ENCODE measurements around the gene CAMTA1.

Gene CAMTA1

GRCh38 chr1:6935911-6936690 is 150.8 kb downstream of the CAMTA1 start:
- no peak for DNase-seq

GRCh38 chr1:6937048-6937447 is 151.8 kb downstream of the CAMTA1 start:
- DNase-seq = no peak

GRCh38 chr1:6939363-6939762 is 154.1 kb downstream of the CAMTA1 start:
- no peak for DNase-seq

GRCh38 chr1:6941786-6942185 is 156.5 kb downstream of the CAMTA1 start:
- DNase-seq = no peak

- DNase-seq = no peak
Observed at GRCh38 chr1:6942990-6943389, 157.7 kb downstream of the CAMTA1 start.

- no peak for DNase-seq
Observed at GRCh38 chr1:6944434-6944833, 159.2 kb downstream of the CAMTA1 start.

GRCh38 chr1:6947952-6948351 is 162.7 kb downstream of the CAMTA1 start:
- DNase-seq = no peak

- no peak for DNase-seq
Observed at GRCh38 chr1:6948416-6948815, 163.2 kb downstream of the CAMTA1 start.

- no peak for DNase-seq
Observed at GRCh38 chr1:6948861-6949260, 163.6 kb downstream of the CAMTA1 start.

GRCh38 chr1:6950001-6950765 is 164.9 kb downstream of the CAMTA1 start:
- no peak for DNase-seq

GRCh38 chr1:6951536-6951935 is 166.3 kb downstream of the CAMTA1 start:
- DNase-seq = no peak

- DNase-seq = no peak
Observed at GRCh38 chr1:6953216-6953615, 168.0 kb downstream of the CAMTA1 start.

GRCh38 chr1:6953907-6954364 is 168.7 kb downstream of the CAMTA1 start:
- no peak for DNase-seq

- no peak for DNase-seq
Observed at GRCh38 chr1:6954591-6954990, 169.3 kb downstream of the CAMTA1 start.

- no peak for DNase-seq
Observed at GRCh38 chr1:6955357-6956094, 170.3 kb downstream of the CAMTA1 start.

GRCh38 chr1:6956488-6957159 is 171.4 kb downstream of the CAMTA1 start:
- no peak for DNase-seq

- DNase-seq = no peak
Observed at GRCh38 chr1:6957341-6957740, 172.1 kb downstream of the CAMTA1 start.

- no peak for DNase-seq
Observed at GRCh38 chr1:6958407-6959030, 173.3 kb downstream of the CAMTA1 start.

GRCh38 chr1:6959491-6959890 is 174.2 kb downstream of the CAMTA1 start:
- no peak for DNase-seq

- DNase-seq = no peak
Observed at GRCh38 chr1:6960291-6960811, 175.1 kb downstream of the CAMTA1 start.

- DNase-seq = no peak
Observed at GRCh38 chr1:6960860-6961259, 175.6 kb downstream of the CAMTA1 start.

GRCh38 chr1:6961289-6961688 is 176.0 kb downstream of the CAMTA1 start:
- DNase-seq = no peak
